ENCODE measurements around the gene PRTG. TPM values are rescaled to one million over a fixed set of nuclear protein-coding genes. Genes with fewer than 3 reads are reported as not detected.

Gene PRTG
- polyA plus RNA-seq, 1 donor: 1.7 TPM

DNA sequence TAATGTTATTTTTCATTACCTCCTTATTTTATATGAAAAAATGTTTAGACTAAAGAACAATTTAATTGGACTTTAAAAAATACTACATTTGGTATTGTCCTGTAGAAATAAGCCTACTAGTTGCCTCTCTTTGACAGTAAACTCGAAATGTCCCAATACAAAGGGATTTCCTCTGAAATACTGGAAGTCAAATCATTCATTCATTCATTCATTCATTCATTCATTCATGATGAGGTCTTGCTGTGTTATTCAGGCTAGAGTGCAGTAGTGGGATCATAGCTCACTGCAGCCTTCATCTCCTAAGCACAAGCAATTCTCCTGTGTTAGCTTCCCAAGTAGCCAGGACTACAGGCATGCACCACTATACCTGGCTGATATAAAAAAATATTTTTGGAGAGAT is 104.2 kb downstream of the PRTG start:
- no peaks in the 10 kb centered on the region for H3K4me1 ChIP-seq (ENCODE audit: control insufficient read depth, insufficient read depth, low read length)
- WGBS (ENCODE audit: insufficient coverage, low lambda C conversion rate): no CpG with 5 or more reads among the region's 1 CpG
- DNase-seq: no peak
- no peak overlapping the region for H3K4me3 ChIP-seq (ENCODE audit: low read length)
- no peak overlapping the region for H3K27ac ChIP-seq (ENCODE audit: low read length)
- no peaks in the 10 kb centered on the region for H3K27me3 ChIP-seq (ENCODE audit: control insufficient read depth, insufficient read depth, low read length)
- H3K9me3 ChIP-seq (ENCODE audit: control insufficient read depth, low read depth, low read length): no peaks in the 10 kb centered on the region
- peaks cover 13% of the 10 kb centered on the region for H3K36me3 ChIP-seq (ENCODE audit: control insufficient read depth, insufficient read depth, low read length)

DNA sequence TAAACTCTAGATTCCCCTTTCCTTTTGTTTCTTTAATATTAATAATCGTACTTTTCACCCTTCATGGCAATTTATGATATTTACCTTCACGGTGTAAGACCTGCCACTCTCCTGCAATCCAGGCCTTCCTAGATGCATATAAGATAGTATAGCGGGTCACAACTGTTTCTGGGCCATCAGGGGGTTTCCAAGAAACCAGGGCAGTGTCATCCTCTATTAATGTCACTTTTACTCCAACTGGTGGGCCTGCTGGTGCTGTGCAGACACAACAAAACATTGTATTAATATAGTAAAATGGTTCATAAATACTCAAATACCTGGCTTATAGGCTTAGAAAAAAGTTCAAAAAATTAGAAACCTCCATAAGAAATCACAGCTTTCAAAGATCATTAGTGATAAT is 105.9 kb downstream of the PRTG start:
- 100% methylated on average over 1 of the region's 3 CpGs for WGBS (ENCODE audit: insufficient coverage, low lambda C conversion rate)
- Histone ChIP-seq H3K9me3 (ENCODE audit: control insufficient read depth, low read depth, low read length) (no peaks in the 10 kb centered on the region), H3K27me3 (ENCODE audit: control insufficient read depth, insufficient read depth, low read length) (no peaks in the 10 kb centered on the region), H3K4me1 (ENCODE audit: control insufficient read depth, insufficient read depth, low read length) (no peaks in the 10 kb centered on the region), H3K36me3 (ENCODE audit: control insufficient read depth, insufficient read depth, low read length) (peaks cover 13% of the 10 kb centered on the region), H3K27ac (ENCODE audit: low read length) (no peak overlapping the region), H3K4me3 (ENCODE audit: low read length) (no peak overlapping the region)
- no peak for DNase-seq

DNA sequence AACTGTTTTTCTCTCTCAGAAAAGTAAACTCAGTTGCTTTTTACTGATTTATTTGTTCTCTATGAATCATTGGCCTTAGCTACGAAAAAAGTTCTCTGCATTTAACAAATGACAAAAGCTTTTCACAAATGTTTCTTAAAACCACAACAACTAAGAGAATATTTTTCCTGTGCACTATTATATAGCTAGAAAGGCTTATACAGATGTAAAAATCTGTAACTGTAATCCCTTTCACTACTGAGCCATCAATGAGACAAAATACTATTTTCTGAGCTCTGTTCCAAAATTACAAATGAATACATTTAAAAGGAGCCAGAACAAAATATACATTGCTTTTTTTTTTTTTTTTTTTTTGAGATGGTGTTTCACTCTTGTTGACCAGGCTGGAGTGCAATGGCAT is 109.2 kb downstream of the PRTG start:
- peaks cover under 1% of the 10 kb centered on the region for H3K36me3 ChIP-seq (ENCODE audit: control insufficient read depth, insufficient read depth, low read length)
- WGBS (ENCODE audit: insufficient coverage, low lambda C conversion rate): 86% methylated on average over 1 of the region's 1 CpG
- no peak overlapping the region for H3K4me3 ChIP-seq (ENCODE audit: low read length)
- DNase-seq: no peak
- no peaks in the 10 kb centered on the region for H3K27me3 ChIP-seq (ENCODE audit: control insufficient read depth, insufficient read depth, low read length)
- no peaks in the 10 kb centered on the region for H3K9me3 ChIP-seq (ENCODE audit: control insufficient read depth, low read depth, low read length)
- H3K4me1 ChIP-seq (ENCODE audit: control insufficient read depth, insufficient read depth, low read length): no peaks in the 10 kb centered on the region
- H3K27ac ChIP-seq (ENCODE audit: low read length): no peak overlapping the region

DNA sequence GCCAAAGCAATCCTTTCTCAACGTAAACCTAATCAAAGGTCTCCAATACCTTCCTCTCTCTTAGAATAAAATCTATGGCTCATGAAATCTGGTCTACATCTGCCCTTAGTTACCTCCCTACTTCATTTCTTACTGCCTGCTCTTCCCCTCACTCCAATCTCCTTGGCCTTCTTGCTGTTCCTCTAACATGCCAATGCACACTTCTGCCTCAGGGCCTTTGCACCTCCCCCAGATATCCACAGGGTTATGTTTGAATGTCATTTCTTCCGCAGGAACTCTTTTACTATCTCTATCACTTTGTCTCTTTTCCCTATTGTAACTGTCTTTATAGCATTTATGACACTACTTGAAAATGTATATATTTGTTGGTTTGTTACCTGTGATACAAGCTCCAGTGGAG is 110.5 kb downstream of the PRTG start:
- no peak for DNase-seq
- no peaks in the 10 kb centered on the region for H3K27me3 ChIP-seq (ENCODE audit: control insufficient read depth, insufficient read depth, low read length)
- 100% methylated on average over 1 of the region's 2 CpGs for WGBS (ENCODE audit: insufficient coverage, low lambda C conversion rate)
- no peaks in the 10 kb centered on the region for H3K36me3 ChIP-seq (ENCODE audit: control insufficient read depth, insufficient read depth, low read length)
- H3K4me1 ChIP-seq (ENCODE audit: control insufficient read depth, insufficient read depth, low read length): peaks cover 4% of the 10 kb centered on the region
- no peaks in the 10 kb centered on the region for H3K9me3 ChIP-seq (ENCODE audit: control insufficient read depth, low read depth, low read length)
- no peak overlapping the region for H3K27ac ChIP-seq (ENCODE audit: low read length)
- H3K4me3 ChIP-seq (ENCODE audit: low read length): no peak overlapping the region

DNA sequence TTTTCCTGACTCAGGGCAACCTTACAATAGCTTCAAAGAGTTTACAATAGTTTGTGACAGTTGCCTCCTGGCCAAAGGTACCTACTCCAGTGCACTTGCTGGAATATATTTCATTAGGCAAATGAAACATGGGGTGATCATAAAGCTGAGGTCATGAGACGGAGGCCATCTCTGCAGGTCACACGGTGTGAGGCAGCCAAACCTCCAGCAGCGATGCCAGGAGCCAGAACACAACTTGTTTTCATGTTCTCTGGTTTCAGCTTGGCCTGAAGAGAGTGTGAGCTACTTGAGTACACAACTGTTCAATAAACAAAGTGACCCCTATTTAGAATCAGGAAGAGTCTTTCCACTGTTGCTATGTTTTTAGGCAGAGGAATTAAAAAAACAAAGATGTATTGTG is 112.1 kb downstream of the PRTG start:
- no peak overlapping the region for H3K27ac ChIP-seq (ENCODE audit: low read length)
- DNase-seq: peak; percentile 37 to 69
- no CpG with 5 or more reads among the region's 3 CpGs for WGBS (ENCODE audit: insufficient coverage, low lambda C conversion rate)

DNA sequence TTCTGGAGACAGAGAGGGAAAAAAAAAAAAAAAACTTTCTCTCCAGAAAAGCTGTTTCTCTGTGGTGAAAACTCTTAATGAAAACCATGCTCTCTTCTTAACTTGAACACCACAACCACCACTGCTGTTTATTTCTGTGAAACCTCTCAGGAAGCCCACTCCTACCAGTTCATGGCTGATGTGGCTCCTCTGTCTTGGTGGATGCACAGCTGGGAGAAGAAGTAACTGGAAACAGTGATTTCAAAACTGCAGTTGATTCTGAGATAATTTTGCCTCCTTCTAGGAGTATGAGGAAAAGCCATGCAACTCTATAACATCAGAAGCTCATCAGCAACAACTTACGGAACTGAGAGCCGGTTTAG is 114.6 kb downstream of the PRTG start:
- Histone ChIP-seq H3K27me3 (ENCODE audit: control insufficient read depth, insufficient read depth, low read length) (no peaks in the 10 kb centered on the region), H3K36me3 (ENCODE audit: control insufficient read depth, insufficient read depth, low read length) (peaks cover 3% of the 10 kb centered on the region), H3K9me3 (ENCODE audit: control insufficient read depth, low read depth, low read length) (no peaks in the 10 kb centered on the region), H3K27ac (ENCODE audit: low read length) (no peak overlapping the region), H3K4me3 (ENCODE audit: low read length) (no peak overlapping the region), H3K4me1 (ENCODE audit: control insufficient read depth, insufficient read depth, low read length) (peaks cover 4% of the 10 kb centered on the region)
- 80% methylated on average over 1 of the region's 2 CpGs for WGBS (ENCODE audit: insufficient coverage, low lambda C conversion rate)
- no peak for DNase-seq

More for the DNA sequence above, 112.1 kb downstream of the PRTG start:
- Histone ChIP-seq H3K4me3 (ENCODE audit: low read length) (no peak overlapping the region), H3K9me3 (ENCODE audit: control insufficient read depth, low read depth, low read length) (no peaks in the 10 kb centered on the region), H3K4me1 (ENCODE audit: control insufficient read depth, insufficient read depth, low read length) (peaks cover 4% of the 10 kb centered on the region), H3K36me3 (ENCODE audit: control insufficient read depth, insufficient read depth, low read length) (no peaks in the 10 kb centered on the region), H3K27me3 (ENCODE audit: control insufficient read depth, insufficient read depth, low read length) (no peaks in the 10 kb centered on the region)

DNA sequence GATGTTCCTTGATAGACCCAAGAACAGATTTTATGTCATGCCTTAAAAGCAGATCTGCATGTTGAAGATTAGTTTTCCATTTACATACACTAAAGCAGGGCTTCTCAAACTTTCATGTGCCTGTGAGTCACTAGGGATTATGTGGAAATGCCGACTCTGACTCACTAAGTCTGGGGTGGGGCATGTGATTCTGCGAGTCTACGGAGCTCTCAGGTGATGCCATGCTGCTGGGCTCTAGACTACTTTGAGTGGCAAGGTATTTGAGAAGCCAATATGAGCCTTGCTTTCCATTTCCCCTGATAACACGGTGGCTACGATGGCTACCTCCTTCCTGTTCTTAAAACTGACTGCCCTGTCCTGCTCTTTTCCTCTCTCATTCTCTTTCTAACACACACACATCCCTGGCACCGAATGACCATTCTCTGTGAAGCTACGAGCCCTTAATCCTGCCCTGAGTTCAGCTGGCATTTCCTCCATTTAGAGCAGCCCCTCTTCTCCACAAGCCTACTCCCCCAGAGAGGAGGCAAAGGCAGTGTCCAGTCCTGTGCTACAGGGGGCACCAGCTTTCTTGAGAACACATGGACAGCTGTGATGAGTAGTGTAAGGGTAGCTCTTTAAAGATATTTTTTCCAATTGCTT is 115.1 kb downstream of the PRTG start:
- H3K9me3 ChIP-seq (ENCODE audit: control insufficient read depth, low read depth, low read length): no peaks in the 10 kb centered on the region
- H3K4me1 ChIP-seq (ENCODE audit: control insufficient read depth, insufficient read depth, low read length): peaks cover 4% of the 10 kb centered on the region
- H3K27me3 ChIP-seq (ENCODE audit: control insufficient read depth, insufficient read depth, low read length): no peaks in the 10 kb centered on the region
- H3K36me3 ChIP-seq (ENCODE audit: control insufficient read depth, insufficient read depth, low read length): peaks cover 3% of the 10 kb centered on the region
- H3K4me3 ChIP-seq (ENCODE audit: low read length): no peak overlapping the region
- peak; percentile 58 to 72 for DNase-seq
- no CpG with 5 or more reads among the region's 7 CpGs for WGBS (ENCODE audit: insufficient coverage, low lambda C conversion rate)
- H3K27ac ChIP-seq (ENCODE audit: low read length): no peak overlapping the region

DNA sequence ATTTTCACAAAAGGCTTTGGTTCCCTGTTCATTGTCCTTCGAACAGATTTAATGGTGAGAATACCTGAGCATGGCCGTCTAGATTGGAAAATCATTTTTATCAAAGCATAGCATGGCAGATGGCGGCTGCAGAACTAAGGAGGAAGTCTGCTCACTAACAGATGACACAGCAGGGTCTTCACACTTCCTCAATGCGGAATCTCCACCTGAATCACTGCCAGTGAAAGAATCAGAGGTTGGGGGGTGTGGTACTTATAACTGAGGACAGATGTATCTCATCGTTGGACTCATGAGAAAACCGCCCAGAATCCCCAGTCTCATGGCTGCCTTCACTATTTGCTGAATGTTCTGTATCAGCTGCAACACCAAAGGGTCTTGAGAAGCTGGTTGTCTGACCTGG is 123.2 kb downstream of the PRTG start:
- Histone ChIP-seq H3K27me3 (ENCODE audit: control insufficient read depth, insufficient read depth, low read length) (no peaks in the 10 kb centered on the region), H3K4me3 (ENCODE audit: low read length) (no peak overlapping the region), H3K4me1 (ENCODE audit: control insufficient read depth, insufficient read depth, low read length) (no peaks in the 10 kb centered on the region), H3K9me3 (ENCODE audit: control insufficient read depth, low read depth, low read length) (no peaks in the 10 kb centered on the region), H3K36me3 (ENCODE audit: control insufficient read depth, insufficient read depth, low read length) (peaks cover 6% of the 10 kb centered on the region), H3K27ac (ENCODE audit: low read length) (no peak overlapping the region)
- DNase-seq: no peak
- no CpG with 5 or more reads among the region's 6 CpGs for WGBS (ENCODE audit: insufficient coverage, low lambda C conversion rate)

DNA sequence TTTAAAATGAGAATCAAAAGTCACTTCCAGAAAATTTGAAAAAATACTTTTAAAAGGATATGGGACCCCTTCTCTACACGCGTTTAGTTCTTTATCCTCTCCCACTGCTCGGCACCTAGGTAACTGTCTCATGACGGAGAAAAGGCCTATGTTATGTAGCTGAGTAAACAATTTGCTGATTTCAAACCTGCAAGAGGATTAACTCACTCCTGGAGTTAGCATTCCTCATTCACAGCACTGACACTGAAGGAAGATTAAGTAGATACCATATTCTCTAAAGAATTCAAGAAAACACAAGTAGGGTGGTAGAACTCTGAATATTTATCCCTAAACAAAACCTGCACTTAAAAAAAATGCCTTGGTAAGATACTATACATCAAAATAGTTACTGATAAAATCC is 124.6 kb downstream of the PRTG start:
- H3K4me3 ChIP-seq (ENCODE audit: low read length): no peak overlapping the region
- H3K27ac ChIP-seq (ENCODE audit: low read length): no peak overlapping the region
- H3K4me1 ChIP-seq (ENCODE audit: control insufficient read depth, insufficient read depth, low read length): no peaks in the 10 kb centered on the region
- peaks cover 3% of the 10 kb centered on the region for H3K36me3 ChIP-seq (ENCODE audit: control insufficient read depth, insufficient read depth, low read length)
- H3K9me3 ChIP-seq (ENCODE audit: control insufficient read depth, low read depth, low read length): no peaks in the 10 kb centered on the region
- H3K27me3 ChIP-seq (ENCODE audit: control insufficient read depth, insufficient read depth, low read length): no peaks in the 10 kb centered on the region
- WGBS (ENCODE audit: insufficient coverage, low lambda C conversion rate): no CpG with 5 or more reads among the region's 4 CpGs
- DNase-seq: no peak

DNA sequence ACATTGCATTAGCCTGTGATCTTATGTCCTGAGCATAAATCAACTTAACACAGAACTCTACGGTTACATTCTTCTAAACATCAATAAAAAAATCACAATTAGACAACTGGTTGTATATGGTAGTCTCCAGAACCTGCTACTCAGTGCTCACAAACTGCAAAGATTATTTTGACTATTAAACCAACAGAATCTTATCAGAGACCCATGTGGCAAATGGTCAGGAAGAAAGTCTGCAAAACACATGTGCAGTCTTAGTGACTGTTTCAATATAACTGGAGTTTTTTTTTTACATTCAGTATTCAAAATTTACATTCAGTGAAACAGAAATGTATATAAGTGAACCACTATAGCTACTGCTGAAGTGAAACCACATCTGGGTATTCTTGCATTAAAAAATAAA is 127.5 kb downstream of the PRTG start:
- no peak overlapping the region for H3K27ac ChIP-seq (ENCODE audit: low read length)
- no peaks in the 10 kb centered on the region for H3K4me1 ChIP-seq (ENCODE audit: control insufficient read depth, insufficient read depth, low read length)
- no peaks in the 10 kb centered on the region for H3K27me3 ChIP-seq (ENCODE audit: control insufficient read depth, insufficient read depth, low read length)
- peaks cover 3% of the 10 kb centered on the region for H3K36me3 ChIP-seq (ENCODE audit: control insufficient read depth, insufficient read depth, low read length)
- WGBS (ENCODE audit: insufficient coverage, low lambda C conversion rate): no CpG with 5 or more reads among the region's 1 CpG
- DNase-seq: no peak
- H3K4me3 ChIP-seq (ENCODE audit: low read length): no peak overlapping the region
- H3K9me3 ChIP-seq (ENCODE audit: control insufficient read depth, low read depth, low read length): no peaks in the 10 kb centered on the region

DNA sequence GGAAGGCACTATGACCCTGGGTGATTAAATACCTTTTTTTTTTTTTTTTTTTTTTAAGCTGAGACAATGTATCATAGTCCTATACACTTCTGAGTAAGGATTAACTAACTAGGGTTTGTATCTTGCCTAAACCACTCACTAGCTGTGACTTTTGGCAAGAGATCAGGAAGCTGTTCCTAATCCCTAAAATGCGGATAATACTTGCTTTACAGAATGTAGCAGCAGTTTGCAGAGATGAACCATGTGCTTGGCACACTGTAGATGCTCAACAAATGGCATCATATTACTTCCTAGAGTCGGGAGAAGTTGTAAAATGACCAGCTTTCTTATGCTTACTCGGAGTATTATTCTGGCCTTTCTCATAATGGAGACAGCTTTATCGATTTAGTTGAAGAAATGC is 129.2 kb downstream of the PRTG start:
- Histone ChIP-seq H3K4me3 (ENCODE audit: low read length) (no peak overlapping the region), H3K9me3 (ENCODE audit: control insufficient read depth, low read depth, low read length) (no peaks in the 10 kb centered on the region), H3K36me3 (ENCODE audit: control insufficient read depth, insufficient read depth, low read length) (no peaks in the 10 kb centered on the region), H3K4me1 (ENCODE audit: control insufficient read depth, insufficient read depth, low read length) (no peaks in the 10 kb centered on the region), H3K27ac (ENCODE audit: low read length) (no peak overlapping the region), H3K27me3 (ENCODE audit: control insufficient read depth, insufficient read depth, low read length) (no peaks in the 10 kb centered on the region)
- no CpG with 5 or more reads among the region's 4 CpGs for WGBS (ENCODE audit: insufficient coverage, low lambda C conversion rate)
- DNase-seq: no peak

Data from large intestine (tissue), 3 donors.